Endodermal cell (in vitro differentiated cells): Measurements from ENCODE around the gene ADK. TPM values are rescaled to one million over a fixed set of nuclear protein-coding genes. Genes with fewer than 3 reads are reported as not detected.

Experiments used
- DNase-seq: peaks from one replicate; pipeline ENCODE4 v3.0.0-alpha.2; 2017
- H3K27ac ChIP-seq: 2 replicates; pipeline ENCODE4 v1.5.1; 2013; ENCODE audit warnings: mild to moderate bottlenecking, low read depth, low read length, moderate library complexity
- H3K27me3 ChIP-seq: 2 replicates; pipeline ENCODE4 v1.6.1; 2013; ENCODE audit warnings: mild to moderate bottlenecking, low read length, moderate library complexity; ENCODE audit not compliant: insufficient read depth, control insufficient read depth, poor library complexity, severe bottlenecking
- H3K36me3 ChIP-seq: 2 replicates; pipeline ENCODE4 v1.7.0; 2013; ENCODE audit warnings: mild to moderate bottlenecking, low read length, moderate library complexity; ENCODE audit not compliant: control insufficient read depth, insufficient read depth
- H3K4me1 ChIP-seq: one replicate; pipeline ENCODE4 v1.7.0; 2013; ENCODE audit warnings: low read length; ENCODE audit not compliant: control insufficient read depth, insufficient read depth
- H3K4me3 ChIP-seq: 2 replicates; pipeline ENCODE4 v1.5.1; 2013; ENCODE audit warnings: mild to moderate bottlenecking, low read length, moderate library complexity
- H3K9ac ChIP-seq: 2 replicates; pipeline ENCODE4 v1.6.1; 2013; ENCODE audit warnings: mild to moderate bottlenecking, low read length, moderate library complexity; ENCODE audit not compliant: poor library complexity, severe bottlenecking; ENCODE audit errors: extremely low read depth
- H3K9me3 ChIP-seq: 2 replicates; pipeline ENCODE4 v1.6.1; 2013; ENCODE audit warnings: mild to moderate bottlenecking, low read length, moderate library complexity; ENCODE audit not compliant: control insufficient read depth
- H3K27ac Mint-ChIP-seq: 2 replicates; pipeline ENCODE4 v1.8.0; 2020; ENCODE audit warnings: mixed read lengths
- H3K27me3 Mint-ChIP-seq: 2 replicates; pipeline ENCODE4 v1.8.0; 2021; ENCODE audit warnings: mild to moderate bottlenecking, mixed read lengths; ENCODE audit not compliant: insufficient read depth
- H3K36me3 Mint-ChIP-seq: 2 replicates; pipeline ENCODE4 v1.8.0; 2020; ENCODE audit warnings: low read depth, mixed read lengths
- H3K4me1 Mint-ChIP-seq: 2 replicates; pipeline ENCODE4 v1.8.0; 2020; ENCODE audit warnings: mixed read lengths
- H3K4me3 Mint-ChIP-seq: 2 replicates; pipeline ENCODE4 v1.8.0; 2020; ENCODE audit warnings: mild to moderate bottlenecking, moderate library complexity, mixed read lengths
- H3K9me3 Mint-ChIP-seq: 2 replicates; pipeline ENCODE4 v1.8.0; 2020; ENCODE audit warnings: mild to moderate bottlenecking, mixed read lengths
- WGBS, 2 experiments: methylation state at CpG; one replicate each; pipeline versions ENCODE4 v1.1.5 to v1.1.7; 2013; ENCODE audit warnings: missing lambda C conversion rate in 2 of 2, mixed read lengths in 1 of 2; ENCODE audit not compliant: insufficient coverage in 1 of 2, insufficient read length in 1 of 2; 5-methylcytosine and 5-hydroxymethylcytosine counted together
- total RNA-seq, 2 donors: library from RNA; stranded (reverse); fragmentation: NEBNext Ultra II Directional in 1 of 2; extraction: Animal tissue kit (Norgen Biotek cat#: 25700) in 1 of 2; gene quantifications; 2 replicates in 1 of 2; 3 replicates in 1 of 2; pipeline ENCODE4 v1.2.1, GENCODE V29; 2021
- TF ChIP-seq, protein P1 (sequence below): fragments of 200-600 bp; sonication (generic); conservative IDR thresholded peaks from 2 replicates; pipeline ENCODE4 v1.5.0; 2021; ENCODE audit warnings: antibody characterized with exemption, mild to moderate bottlenecking

Gene ADK
- total RNA-seq, 2 donors from 2014 or later = 23.6 to 36.7 TPM

DNA sequence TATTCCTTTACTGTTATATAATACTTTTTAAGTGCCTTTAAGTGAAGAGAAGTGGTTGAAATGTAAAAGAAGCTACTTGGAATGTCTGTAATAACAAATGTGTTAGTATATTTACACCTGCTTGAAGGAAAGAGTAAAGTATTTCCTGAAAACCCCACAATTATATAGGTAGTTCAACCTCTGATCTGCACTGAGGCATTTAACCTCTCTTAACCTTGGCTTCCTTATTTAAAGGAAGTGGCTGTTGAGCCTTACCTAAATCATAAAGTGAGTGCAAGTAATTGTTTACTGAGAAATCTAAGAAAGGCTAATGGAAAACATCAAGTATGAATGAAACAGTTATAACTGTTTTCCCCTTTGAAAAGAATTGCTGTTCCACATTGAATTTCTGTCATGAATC is 294.5 kb downstream of the ADK start:
- no peak overlapping the region for H3K27ac ChIP-seq
- no peaks in the 10 kb centered on the region for H3K27me3 Mint-ChIP-seq
- no peaks in the 10 kb centered on the region for H3K27me3 ChIP-seq
- H3K9me3 ChIP-seq = no peaks in the 10 kb centered on the region
- no peak overlapping the region for H3K4me3 ChIP-seq
- no peaks in the 10 kb centered on the region for H3K4me1 ChIP-seq
- TF ChIP-seq, protein P1, sequence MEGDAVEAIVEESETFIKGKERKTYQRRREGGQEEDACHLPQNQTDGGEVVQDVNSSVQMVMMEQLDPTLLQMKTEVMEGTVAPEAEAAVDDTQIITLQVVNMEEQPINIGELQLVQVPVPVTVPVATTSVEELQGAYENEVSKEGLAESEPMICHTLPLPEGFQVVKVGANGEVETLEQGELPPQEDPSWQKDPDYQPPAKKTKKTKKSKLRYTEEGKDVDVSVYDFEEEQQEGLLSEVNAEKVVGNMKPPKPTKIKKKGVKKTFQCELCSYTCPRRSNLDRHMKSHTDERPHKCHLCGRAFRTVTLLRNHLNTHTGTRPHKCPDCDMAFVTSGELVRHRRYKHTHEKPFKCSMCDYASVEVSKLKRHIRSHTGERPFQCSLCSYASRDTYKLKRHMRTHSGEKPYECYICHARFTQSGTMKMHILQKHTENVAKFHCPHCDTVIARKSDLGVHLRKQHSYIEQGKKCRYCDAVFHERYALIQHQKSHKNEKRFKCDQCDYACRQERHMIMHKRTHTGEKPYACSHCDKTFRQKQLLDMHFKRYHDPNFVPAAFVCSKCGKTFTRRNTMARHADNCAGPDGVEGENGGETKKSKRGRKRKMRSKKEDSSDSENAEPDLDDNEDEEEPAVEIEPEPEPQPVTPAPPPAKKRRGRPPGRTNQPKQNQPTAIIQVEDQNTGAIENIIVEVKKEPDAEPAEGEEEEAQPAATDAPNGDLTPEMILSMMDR = no peak
- no peak overlapping the region for H3K4me3 Mint-ChIP-seq
- H3K4me1 Mint-ChIP-seq = peaks cover 6% of the 10 kb centered on the region
- H3K36me3 ChIP-seq = no peaks in the 10 kb centered on the region
- H3K27ac Mint-ChIP-seq = no peak overlapping the region
- no peak for DNase-seq
- no peaks in the 10 kb centered on the region for H3K9me3 Mint-ChIP-seq
- no peak overlapping the region for H3K9ac ChIP-seq
- H3K36me3 Mint-ChIP-seq = no peaks in the 10 kb centered on the region

GRCh38 chr10:74450602-74451001 is 299.6 kb downstream of the ADK start:
- no peak for DNase-seq
- Mint-ChIP-seq H3K4me3 (no peak overlapping the region), H3K27me3 (no peaks in the 10 kb centered on the region), H3K36me3 (no peaks in the 10 kb centered on the region), H3K4me1 (peaks cover 26% of the 10 kb centered on the region), H3K9me3 (no peaks in the 10 kb centered on the region), H3K27ac (no peak overlapping the region)
- H3K4me1 ChIP-seq = peaks cover 23% of the 10 kb centered on the region
- no peak overlapping the region for H3K9ac ChIP-seq
- H3K27ac ChIP-seq = no peak overlapping the region
- H3K36me3 ChIP-seq = no peaks in the 10 kb centered on the region
- TF ChIP-seq, protein P1 = no peak
- no peaks in the 10 kb centered on the region for H3K27me3 ChIP-seq
- H3K4me3 ChIP-seq = no peak overlapping the region
- H3K9me3 ChIP-seq = no peaks in the 10 kb centered on the region

- H3K4me3 Mint-ChIP-seq = no peak overlapping the region
- no peaks in the 10 kb centered on the region for H3K36me3 ChIP-seq
- H3K27me3 ChIP-seq = no peaks in the 10 kb centered on the region
- peaks cover 5% of the 10 kb centered on the region for H3K9me3 Mint-ChIP-seq
- H3K4me1 Mint-ChIP-seq = peaks cover 22% of the 10 kb centered on the region
- H3K4me3 ChIP-seq = no peak overlapping the region
- no peak overlapping the region for H3K27ac ChIP-seq
- H3K27ac Mint-ChIP-seq = no peak overlapping the region
- H3K9me3 ChIP-seq = no peaks in the 10 kb centered on the region
- WGBS, 2 experiments = 91% methylated on average over 1 of the region's 1 CpG; no CpG with 5 or more reads in 1 of the 2 experiments
- DNase-seq = no peak
- peaks cover 6% of the 10 kb centered on the region for H3K36me3 Mint-ChIP-seq
- H3K4me1 ChIP-seq = peaks cover 23% of the 10 kb centered on the region
- TF ChIP-seq, protein P1 = no peak
- no peaks in the 10 kb centered on the region for H3K27me3 Mint-ChIP-seq
- no peak overlapping the region for H3K9ac ChIP-seq
These were observed 300.3 kb downstream of the ADK start for GRCh38 chr10:74451127-74451829.
